ENCODE data around the gene MSMO1. TPM values are rescaled to one million over a fixed set of nuclear protein-coding genes. Genes with fewer than 3 reads are reported as not detected.

Gene MSMO1
- total and polyA plus RNA-seq, 10 of the 15 experiments (the other 5 are each of a cell fraction or from before 2014, with no cell fraction given) = 63.6 to 168 (median 105) TPM

DNA sequence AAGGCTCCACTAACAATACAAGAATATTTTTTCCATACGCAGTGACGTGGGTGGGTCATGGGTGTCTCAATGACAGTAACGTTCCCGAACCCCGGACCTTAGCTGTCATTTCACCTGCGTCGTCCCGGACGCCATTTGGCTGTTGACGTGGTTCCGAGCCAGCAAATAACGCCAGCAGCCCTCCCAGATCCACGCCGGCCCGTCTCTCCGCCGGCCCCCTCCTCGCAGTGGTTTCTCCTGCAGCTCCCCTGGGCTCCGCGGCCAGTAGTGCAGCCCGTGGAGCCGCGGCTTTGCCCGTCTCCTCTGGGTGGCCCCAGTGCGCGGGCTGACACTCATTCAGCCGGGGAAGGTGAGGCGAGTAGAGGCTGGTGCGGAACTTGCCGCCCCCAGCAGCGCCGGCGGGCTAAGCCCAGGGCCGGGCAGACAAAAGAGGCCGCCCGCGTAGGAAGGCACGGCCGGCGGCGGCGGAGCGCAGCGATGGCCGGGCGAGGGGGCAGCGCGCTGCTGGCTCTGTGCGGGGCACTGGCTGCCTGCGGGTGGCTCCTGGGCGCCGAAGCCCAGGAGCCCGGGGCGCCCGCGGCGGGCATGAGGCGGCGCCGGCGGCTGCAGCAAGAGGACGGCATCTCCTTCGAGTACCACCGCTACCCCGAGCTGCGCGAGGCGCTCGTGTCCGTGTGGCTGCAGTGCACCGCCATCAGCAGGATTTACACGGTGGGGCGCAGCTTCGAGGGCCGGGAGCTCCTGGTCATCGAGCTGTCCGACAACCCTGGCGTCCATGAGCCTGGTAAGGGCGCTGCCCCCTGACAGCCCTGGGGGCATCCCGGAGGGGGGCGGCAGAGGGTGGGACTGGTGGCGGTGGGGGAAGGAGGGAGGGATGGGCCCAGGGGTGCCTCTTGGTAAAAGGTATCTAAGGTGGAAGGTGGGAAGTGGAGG lies 51.5 kb downstream of the MSMO1 start, which contains the start of gene CPE:
CPE (plus strand) TSS at position 264 of the 933 bp plus-strand sequence; CDS start at position 478, 214 bp downstream.
- Histone ChIP-seq H4K20me1 (ENCODE audit: control insufficient read depth, insufficient read depth) (no peaks in the 10 kb centered on the region), H3K4me1 (ENCODE audit: control insufficient read depth, insufficient read depth, low read length) (no peaks in the 10 kb centered on the region), H3K79me2 (ENCODE audit: control insufficient read depth, insufficient read depth, low read length) (no peaks in the 10 kb centered on the region), H3K27ac (ENCODE audit: control insufficient read depth, insufficient read depth) (no peak within 1 kb of the TSS), H2AFZ (ENCODE audit: control insufficient read depth, low read depth, low read length) (no peak within 1 kb of the TSS), H3K4me2 (ENCODE audit: control insufficient read depth, insufficient read depth) (no peak within 1 kb of the TSS), H3K9ac (ENCODE audit: control insufficient read depth, insufficient read depth, low read length) (no peak within 1 kb of the TSS), H3K27me3 (replicated peaks in 1 of 2; ENCODE audit: control insufficient read depth in 2 of 2, insufficient read depth in 2 of 2, low read length in 1 of 2) (peaks cover 0 to 19% of the 10 kb centered on the region in 2 experiments), H3K9me3 (replicated peaks; ENCODE audit: control insufficient read depth, insufficient read depth, low read length) (no peaks in the 10 kb centered on the region), H3K4me3 (no peak within 1 kb of the TSS), H3K36me3 (ENCODE audit: control insufficient read depth in 2 of 2, insufficient read depth in 2 of 2, low read length in 1 of 2) (no peaks in the 10 kb centered on the region)
- POLR2A ChIA-PET = no interaction called here
- 13% methylated on average over 80 of the region's 82 CpGs for WGBS (ENCODE audit: insufficient coverage, insufficient replicate concordance, low lambda C conversion rate, missing lambda C conversion rate)
- no peak for FAIRE-seq
- intact Hi-C loops (cut with micrococcal nuclease; ENCODE audit: unreplicated experiment) (no loop called here), in situ Hi-C loops (cut with MboI) (no loop called here)
- TF ChIP-seq, protein P1, sequence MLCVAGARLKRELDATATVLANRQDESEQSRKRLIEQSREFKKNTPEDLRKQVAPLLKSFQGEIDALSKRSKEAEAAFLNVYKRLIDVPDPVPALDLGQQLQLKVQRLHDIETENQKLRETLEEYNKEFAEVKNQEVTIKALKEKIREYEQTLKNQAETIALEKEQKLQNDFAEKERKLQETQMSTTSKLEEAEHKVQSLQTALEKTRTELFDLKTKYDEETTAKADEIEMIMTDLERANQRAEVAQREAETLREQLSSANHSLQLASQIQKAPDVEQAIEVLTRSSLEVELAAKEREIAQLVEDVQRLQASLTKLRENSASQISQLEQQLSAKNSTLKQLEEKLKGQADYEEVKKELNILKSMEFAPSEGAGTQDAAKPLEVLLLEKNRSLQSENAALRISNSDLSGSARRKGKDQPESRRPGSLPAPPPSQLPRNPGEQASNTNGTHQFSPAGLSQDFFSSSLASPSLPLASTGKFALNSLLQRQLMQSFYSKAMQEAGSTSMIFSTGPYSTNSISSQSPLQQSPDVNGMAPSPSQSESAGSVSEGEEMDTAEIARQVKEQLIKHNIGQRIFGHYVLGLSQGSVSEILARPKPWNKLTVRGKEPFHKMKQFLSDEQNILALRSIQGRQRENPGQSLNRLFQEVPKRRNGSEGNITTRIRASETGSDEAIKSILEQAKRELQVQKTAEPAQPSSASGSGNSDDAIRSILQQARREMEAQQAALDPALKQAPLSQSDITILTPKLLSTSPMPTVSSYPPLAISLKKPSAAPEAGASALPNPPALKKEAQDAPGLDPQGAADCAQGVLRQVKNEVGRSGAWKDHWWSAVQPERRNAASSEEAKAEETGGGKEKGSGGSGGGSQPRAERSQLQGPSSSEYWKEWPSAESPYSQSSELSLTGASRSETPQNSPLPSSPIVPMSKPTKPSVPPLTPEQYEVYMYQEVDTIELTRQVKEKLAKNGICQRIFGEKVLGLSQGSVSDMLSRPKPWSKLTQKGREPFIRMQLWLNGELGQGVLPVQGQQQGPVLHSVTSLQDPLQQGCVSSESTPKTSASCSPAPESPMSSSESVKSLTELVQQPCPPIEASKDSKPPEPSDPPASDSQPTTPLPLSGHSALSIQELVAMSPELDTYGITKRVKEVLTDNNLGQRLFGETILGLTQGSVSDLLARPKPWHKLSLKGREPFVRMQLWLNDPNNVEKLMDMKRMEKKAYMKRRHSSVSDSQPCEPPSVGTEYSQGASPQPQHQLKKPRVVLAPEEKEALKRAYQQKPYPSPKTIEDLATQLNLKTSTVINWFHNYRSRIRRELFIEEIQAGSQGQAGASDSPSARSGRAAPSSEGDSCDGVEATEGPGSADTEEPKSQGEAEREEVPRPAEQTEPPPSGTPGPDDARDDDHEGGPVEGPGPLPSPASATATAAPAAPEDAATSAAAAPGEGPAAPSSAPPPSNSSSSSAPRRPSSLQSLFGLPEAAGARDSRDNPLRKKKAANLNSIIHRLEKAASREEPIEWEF (IDR thresholded peaks at IDR 0.05; ENCODE audit: insufficient replicate concordance, low read depth, low read length) = no peak
- TF ChIP-seq FOXK2 (IDR thresholded peaks at IDR 0.05) = 0 out of 2 replicates have a peak, but pooled peaks have one; percentile 20
- TF ChIP-seq SUZ12 (IDR thresholded peaks at IDR 0.05; ENCODE audit: unreplicated experiment) = peak; percentile 94
- TF ChIP-seq, protein P2, sequence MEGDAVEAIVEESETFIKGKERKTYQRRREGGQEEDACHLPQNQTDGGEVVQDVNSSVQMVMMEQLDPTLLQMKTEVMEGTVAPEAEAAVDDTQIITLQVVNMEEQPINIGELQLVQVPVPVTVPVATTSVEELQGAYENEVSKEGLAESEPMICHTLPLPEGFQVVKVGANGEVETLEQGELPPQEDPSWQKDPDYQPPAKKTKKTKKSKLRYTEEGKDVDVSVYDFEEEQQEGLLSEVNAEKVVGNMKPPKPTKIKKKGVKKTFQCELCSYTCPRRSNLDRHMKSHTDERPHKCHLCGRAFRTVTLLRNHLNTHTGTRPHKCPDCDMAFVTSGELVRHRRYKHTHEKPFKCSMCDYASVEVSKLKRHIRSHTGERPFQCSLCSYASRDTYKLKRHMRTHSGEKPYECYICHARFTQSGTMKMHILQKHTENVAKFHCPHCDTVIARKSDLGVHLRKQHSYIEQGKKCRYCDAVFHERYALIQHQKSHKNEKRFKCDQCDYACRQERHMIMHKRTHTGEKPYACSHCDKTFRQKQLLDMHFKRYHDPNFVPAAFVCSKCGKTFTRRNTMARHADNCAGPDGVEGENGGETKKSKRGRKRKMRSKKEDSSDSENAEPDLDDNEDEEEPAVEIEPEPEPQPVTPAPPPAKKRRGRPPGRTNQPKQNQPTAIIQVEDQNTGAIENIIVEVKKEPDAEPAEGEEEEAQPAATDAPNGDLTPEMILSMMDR (IDR thresholded peaks at IDR 0.05 in 2 of 3, conservative IDR thresholded peaks at IDR 0.05 in 1 of 3; ENCODE audit: control insufficient read depth in 2 of 3, extremely low read depth in 1 of 3, insufficient read depth in 1 of 3, low read depth in 3 of 3, low read length in 3 of 3) = peak in 1 of 3 experiments; percentile 23; a peak in 1 of 6 replicates
- SMC1A ChIA-PET (ENCODE audit: uncharacterized antibody, unreplicated experiment) = no interaction called here
- RAD21 ChIA-PET (ENCODE audit: unreplicated experiment) = no interaction called here
- ATAC-seq = peak; percentile 92
- no peak for DNase-seq (ENCODE audit: low read depth, low spot score)
- CTCF ChIA-PET = no interaction called here
- no TSS peak for BruUV-seq (replicated peaks)

All from GM12878 (cell line).